OCI-LY7 (cell line): ENCODE measurements around the gene NLGN1. TPM values are rescaled to one million over a fixed set of nuclear protein-coding genes. Genes with fewer than 3 reads are reported as not detected.

Source experiments
- BruUV-seq: library from RNA; stranded (reverse); fragments of 400-500 nt; replicated peaks from 2 replicates; lab custom pipeline; 2021; lab: Mats Ljungman, UMichigan
- CTCF ChIA-PET: fragments of 300-600 bp; sonication (Branson Sonifier 250); formaldehyde crosslinking; loops from one replicate; lab custom pipeline; 2022; ENCODE audit warnings: antibody characterized with exemption; ENCODE audit not compliant: unreplicated experiment; lab: Charles Lee
- POLR2A ChIA-PET: fragments of 300-600 bp; sonication (Branson Sonifier 250); formaldehyde crosslinking; loops from one replicate; lab custom pipeline; 2022; ENCODE audit warnings: antibody characterized with exemption; lab: Charles Lee
- DNase-seq: peaks from one replicate; pipeline ENCODE4 v3.0.0-alpha.2; 2015; ENCODE audit warnings: low spot score
- H2AFZ ChIP-seq: fragments of 200-600 bp; sonication (generic), shearing (Covaris generic); 2 replicates; pipeline ENCODE4 v1.6.1; 2014; ENCODE audit warnings: mild to moderate bottlenecking, antibody characterized with exemption, low read length, moderate library complexity
- H3K27ac ChIP-seq: fragments of 200-600 bp; sonication (generic); 2 replicates; pipeline ENCODE4 v1.5.1; 2014; ENCODE audit warnings: mixed run types, low read depth, mild to moderate bottlenecking, moderate library complexity, low read length, inconsistent platforms; ENCODE audit not compliant: poor library complexity, severe bottlenecking
- H3K36me3 ChIP-seq: fragments of 200-600 bp; sonication (generic); 2 replicates; pipeline ENCODE4 v1.6.1; 2014; ENCODE audit warnings: mild to moderate bottlenecking, antibody characterized with exemption, low read length, moderate library complexity, mixed read lengths; ENCODE audit not compliant: insufficient read depth
- H3K4me1 ChIP-seq: fragments of 200-600 bp; sonication (generic); 2 replicates; pipeline ENCODE4 v1.5.1; 2014; ENCODE audit warnings: mild to moderate bottlenecking, low read length; ENCODE audit not compliant: insufficient read depth, poor library complexity, severe bottlenecking
- H3K4me2 ChIP-seq: fragments of 200-600 bp; sonication (generic); 2 replicates; pipeline ENCODE4 v1.6.1; 2014; ENCODE audit warnings: mild to moderate bottlenecking, low read length
- H3K4me3 ChIP-seq: fragments of 200-600 bp; sonication (generic); 2 replicates; pipeline ENCODE4 v1.5.1; 2014; ENCODE audit warnings: mild to moderate bottlenecking, low read depth, low read length; ENCODE audit not compliant: poor library complexity, severe bottlenecking
- H3K79me2 ChIP-seq: fragments of 200-600 bp; sonication (generic); 2 replicates; pipeline ENCODE4 v1.6.1; 2016; ENCODE audit warnings: low read depth, mild to moderate bottlenecking, low read length, moderate library complexity, mixed read lengths; ENCODE audit not compliant: insufficient read depth
- H3K9me2 ChIP-seq: fragments of 200-600 bp; sonication (generic); 2 replicates; pipeline ENCODE4 v1.6.1; 2016; ENCODE audit warnings: mild to moderate bottlenecking, low read length, mixed read lengths; ENCODE audit not compliant: insufficient read depth
- H3K9me3 ChIP-seq: fragments of 200-600 bp; sonication (generic); 2 replicates; pipeline ENCODE4 v1.6.1; 2014; ENCODE audit warnings: mild to moderate bottlenecking, mixed run types, low read length, mixed read lengths
- H4K20me1 ChIP-seq: fragments of 200-600 bp; sonication (generic); 2 replicates; pipeline ENCODE4 v1.6.1; 2014; ENCODE audit warnings: mild to moderate bottlenecking, antibody characterized with exemption, low read length, moderate library complexity, mixed read lengths; ENCODE audit not compliant: insufficient read depth
- CTCF ChIP-seq: fragments of 200-600 bp; sonication (generic); conservative IDR thresholded peaks from 2 replicates; pipeline ENCODE4 v1.5.1; 2014; ENCODE audit warnings: mild to moderate bottlenecking, antibody characterized with exemption, low read length, moderate library complexity, mixed read lengths
- EZH2phosphoT487 ChIP-seq: fragments of 200-600 bp; sonication (generic); IDR thresholded peaks from 2 replicates; pipeline ENCODE4 v1.6.1; 2018; ENCODE audit warnings: low read depth, borderline replicate concordance, mild to moderate bottlenecking, mixed run types, antibody characterized with exemption, low read length, moderate library complexity, mixed read lengths
- intact Hi-C: fragments of 100-400 bp; cut with micrococcal nuclease; formaldehyde crosslinking; loops from one replicate; pipeline ENCODE4 v1.10.0; 2022; ENCODE audit not compliant: unreplicated experiment
- total RNA-seq, 2 experiments: library from RNA; depleted of rRNA in 1 of 2; stranded (reverse); fragments of >200 nt in 1 of 2; shearing (Covaris generic) in 1 of 2; gene quantifications; 2 replicates each; pipeline ENCODE4 v1.2.3, GENCODE V29; 2014 to 2022

Gene NLGN1
- total RNA-seq, 2 experiments from 2014 or later, result not detected

DNA sequence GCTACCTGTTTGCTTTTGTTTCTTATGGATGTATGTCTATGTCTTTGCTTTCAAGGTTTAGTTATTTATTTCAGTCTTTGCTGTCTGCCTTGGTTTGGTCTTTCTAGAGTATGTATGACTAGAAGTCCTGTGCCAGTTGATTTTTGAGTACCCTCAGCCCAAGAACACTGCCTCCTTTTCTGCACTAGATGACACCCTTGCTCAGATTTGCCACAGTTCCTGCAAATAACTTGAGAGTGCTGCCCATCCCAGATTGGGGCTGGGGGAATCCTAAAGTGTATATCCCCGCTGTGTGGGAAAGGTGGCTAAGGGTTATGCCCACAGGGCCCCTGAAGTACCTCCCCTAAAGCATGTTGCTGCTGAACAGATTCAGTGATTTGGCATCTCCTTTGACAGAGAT lies 32.0 kb downstream of the NLGN1 start:
- ChIA-PET POLR2A (interaction anchor here (0.8 kb wide), 1 partner anchor 23 kb away, joined by 3 read pairs; no protein-coding TSS in a partner anchor), CTCF (no interaction called here)
- Histone ChIP-seq H4K20me1 (no peaks in the 10 kb centered on the region), H3K79me2 (no peaks in the 10 kb centered on the region), H2AFZ (no peak overlapping the region), H3K27ac (no peak overlapping the region), H3K9me3 (no peaks in the 10 kb centered on the region), H3K36me3 (no peaks in the 10 kb centered on the region), H3K4me3 (no peak overlapping the region), H3K4me1 (no peaks in the 10 kb centered on the region), H3K9me2 (no peaks in the 10 kb centered on the region), H3K4me2 (no peak overlapping the region)
- intact Hi-C loops, result no loop called here
- no peak for DNase-seq
- no TSS peak for BruUV-seq
- TF ChIP-seq EZH2phosphoT487, result no peak
- no peak for TF ChIP-seq CTCF

DNA sequence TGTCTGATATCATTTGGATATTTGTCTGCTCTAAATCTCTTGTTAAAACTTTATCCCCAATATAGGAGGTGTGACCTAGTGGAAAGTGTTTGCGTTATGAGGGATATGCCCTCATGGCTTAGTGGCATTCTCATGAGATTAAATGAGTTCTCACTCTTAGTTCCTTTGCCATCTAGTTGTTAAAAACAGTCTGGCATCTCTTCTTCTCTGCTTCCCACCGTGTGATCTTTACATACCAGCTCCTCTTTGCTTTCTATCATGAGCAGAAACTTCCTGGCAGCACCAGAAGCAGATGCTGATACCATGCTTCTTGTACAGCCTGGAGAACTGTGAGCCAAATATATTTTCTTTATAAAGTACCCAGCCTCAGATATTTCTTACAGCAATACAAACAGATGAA lies 33.0 kb downstream of the NLGN1 start:
- H3K79me2 ChIP-seq, result no peaks in the 10 kb centered on the region
- H3K4me3 ChIP-seq, result no peak overlapping the region
- no peak overlapping the region for H2AFZ ChIP-seq
- intact Hi-C loops, result no loop called here
- no TSS peak for BruUV-seq
- no peaks in the 10 kb centered on the region for H3K9me3 ChIP-seq
- ChIA-PET POLR2A (interaction anchor here (0.6 kb wide), 1 partner anchor 489 kb away, joined by 3 read pairs; no protein-coding TSS in a partner anchor), CTCF (no interaction called here)
- H4K20me1 ChIP-seq, result no peaks in the 10 kb centered on the region
- no peak overlapping the region for H3K27ac ChIP-seq
- no peak for DNase-seq
- H3K36me3 ChIP-seq, result no peaks in the 10 kb centered on the region
- TF ChIP-seq EZH2phosphoT487 (no peak), CTCF (no peak)
- no peaks in the 10 kb centered on the region for H3K4me1 ChIP-seq
- H3K9me2 ChIP-seq, result no peaks in the 10 kb centered on the region
- no peak overlapping the region for H3K4me2 ChIP-seq

GRCh38 chr3:173439004-173439403 lies 41.5 kb downstream of the NLGN1 start:
- no peak for TF ChIP-seq CTCF
- TF ChIP-seq EZH2phosphoT487, result no peak
- no peaks in the 10 kb centered on the region for H4K20me1 ChIP-seq
- no peak overlapping the region for H3K27ac ChIP-seq
- no peak overlapping the region for H3K4me2 ChIP-seq
- H3K4me3 ChIP-seq, result no peak overlapping the region
- no peaks in the 10 kb centered on the region for H3K9me2 ChIP-seq
- intact Hi-C loops, result no loop called here
- no TSS peak for BruUV-seq
- no peak overlapping the region for H2AFZ ChIP-seq
- H3K9me3 ChIP-seq, result no peaks in the 10 kb centered on the region
- H3K4me1 ChIP-seq, result no peaks in the 10 kb centered on the region
- H3K36me3 ChIP-seq, result no peaks in the 10 kb centered on the region
- H3K79me2 ChIP-seq, result no peaks in the 10 kb centered on the region
- CTCF ChIA-PET, result no interaction called here
- POLR2A ChIA-PET, result no interaction called here
- DNase-seq, result no peak
